HL-60 (cell line): ENCODE data around the gene RUBCN.
"Not testable (repeated sequence)": the region's sequence is repeated elsewhere in the genome, so short reads cannot be mapped to it uniquely, and the experiment has no call there.

Source experiments
- POLR2AphosphoS5 ChIP-seq: IDR thresholded peaks from 2 replicates; pipeline ENCODE4 v1.6.1; 2012; ENCODE audit warnings: low read depth
- TF ChIP-seq, protein P1 (sequence below): IDR thresholded peaks from one replicate; pipeline ENCODE4 v1.5.1; 2011; ENCODE audit warnings: low read length, control low read depth, inconsistent platforms; ENCODE audit not compliant: insufficient read depth

- TF ChIP-seq, protein P1, sequence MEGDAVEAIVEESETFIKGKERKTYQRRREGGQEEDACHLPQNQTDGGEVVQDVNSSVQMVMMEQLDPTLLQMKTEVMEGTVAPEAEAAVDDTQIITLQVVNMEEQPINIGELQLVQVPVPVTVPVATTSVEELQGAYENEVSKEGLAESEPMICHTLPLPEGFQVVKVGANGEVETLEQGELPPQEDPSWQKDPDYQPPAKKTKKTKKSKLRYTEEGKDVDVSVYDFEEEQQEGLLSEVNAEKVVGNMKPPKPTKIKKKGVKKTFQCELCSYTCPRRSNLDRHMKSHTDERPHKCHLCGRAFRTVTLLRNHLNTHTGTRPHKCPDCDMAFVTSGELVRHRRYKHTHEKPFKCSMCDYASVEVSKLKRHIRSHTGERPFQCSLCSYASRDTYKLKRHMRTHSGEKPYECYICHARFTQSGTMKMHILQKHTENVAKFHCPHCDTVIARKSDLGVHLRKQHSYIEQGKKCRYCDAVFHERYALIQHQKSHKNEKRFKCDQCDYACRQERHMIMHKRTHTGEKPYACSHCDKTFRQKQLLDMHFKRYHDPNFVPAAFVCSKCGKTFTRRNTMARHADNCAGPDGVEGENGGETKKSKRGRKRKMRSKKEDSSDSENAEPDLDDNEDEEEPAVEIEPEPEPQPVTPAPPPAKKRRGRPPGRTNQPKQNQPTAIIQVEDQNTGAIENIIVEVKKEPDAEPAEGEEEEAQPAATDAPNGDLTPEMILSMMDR = not testable (repeated sequence)
- not testable (repeated sequence) for TF ChIP-seq POLR2AphosphoS5
Measured at GRCh38 chr3:197659701-197660100, 77.0 kb downstream of the RUBCN start.
